ENCODE measurements around the gene SYTL3. TPM values are rescaled to one million over a fixed set of nuclear protein-coding genes. Genes with fewer than 3 reads are reported as not detected.
"Not testable (repeated sequence)": the region's sequence is repeated elsewhere in the genome, so short reads cannot be mapped to it uniquely, and the experiment has no call there.

Gene SYTL3
- total RNA-seq, 2 experiments from 2014 or later = 25.8 to 26.9 TPM

DNA sequence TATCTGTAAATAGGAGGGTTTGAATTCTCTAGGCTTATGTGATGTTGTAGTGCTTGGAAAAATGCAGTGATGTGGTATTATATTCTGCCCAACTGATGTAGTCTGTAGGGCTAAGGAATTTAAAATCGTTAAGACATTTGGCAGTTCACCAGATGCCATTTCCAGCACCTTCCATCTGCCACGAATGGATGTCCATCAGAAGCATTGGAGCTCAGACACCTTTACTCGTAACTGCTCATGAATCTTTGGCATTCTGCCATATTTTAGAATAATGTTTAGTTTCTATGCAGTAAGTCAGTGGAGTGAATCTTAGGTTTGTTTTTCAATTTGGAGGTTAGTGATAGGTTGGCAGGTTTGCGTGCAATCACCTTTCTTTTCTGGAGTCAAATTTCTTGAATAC, 2.4 kb upstream of the SYTL3 start:
- peaks cover 64% of the 10 kb centered on the region for H3K4me1 Mint-ChIP-seq
- ChIA-PET CTCF (interaction anchor here (1.7 to 2.1 kb wide), 2 partner anchors 12 to 433 kb away, joined by 5 to 10 read pairs; no protein-coding TSS in a partner anchor), POLR2A (no interaction called here)
- no peak overlapping the region for H3K4me3 Mint-ChIP-seq
- no peaks in the 10 kb centered on the region for H3K9me3 Mint-ChIP-seq
- DNase-seq = no peak
- no peaks in the 10 kb centered on the region for H3K27me3 Mint-ChIP-seq
- no peak overlapping the region for H3K27ac Mint-ChIP-seq
- H3K36me3 Mint-ChIP-seq (ENCODE audit: low read depth) = peaks cover 22% of the 10 kb centered on the region

DNA sequence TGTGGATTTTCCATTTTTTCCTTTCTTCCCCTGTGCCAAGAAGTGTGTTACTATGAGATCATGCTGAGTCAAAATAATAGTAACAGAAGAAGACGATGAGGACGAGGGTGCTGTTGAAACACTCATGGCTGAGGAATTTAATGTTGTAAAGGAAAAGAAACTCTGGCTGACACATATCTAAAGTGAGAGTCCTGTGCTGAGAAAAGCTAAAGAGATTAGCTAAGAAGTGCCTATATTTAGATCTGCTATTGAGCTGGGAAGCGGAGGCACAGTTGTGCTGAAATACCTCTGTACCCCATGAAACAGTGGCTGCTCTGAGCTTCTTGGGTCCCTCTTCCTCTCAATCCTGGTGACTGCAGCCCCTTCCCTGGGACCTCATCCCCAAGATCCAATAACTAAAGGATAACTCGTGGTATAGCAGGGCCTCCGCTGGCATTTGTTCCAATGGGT, 1.1 kb upstream of the SYTL3 start:
- Mint-ChIP-seq H3K36me3 (ENCODE audit: low read depth) (peaks cover 21% of the 10 kb centered on the region), H3K4me3 (peak overlapping the region; percentile 21), H3K9me3 (no peaks in the 10 kb centered on the region), H3K4me1 (peaks cover 69% of the 10 kb centered on the region), H3K27ac (peak overlapping the region; percentile 96), H3K27me3 (no peaks in the 10 kb centered on the region)
- DNase-seq = no peak
- ChIA-PET POLR2A (interaction anchor here (0.5 kb wide), 1 partner anchor 43 kb away, joined by 3 read pairs; no protein-coding TSS in a partner anchor), CTCF (interaction anchor here (1.0 to 2.9 kb wide), 4 partner anchors 11 to 428 kb away, joined by 3 to 13 read pairs (median 8); no protein-coding TSS in a partner anchor)

DNA sequence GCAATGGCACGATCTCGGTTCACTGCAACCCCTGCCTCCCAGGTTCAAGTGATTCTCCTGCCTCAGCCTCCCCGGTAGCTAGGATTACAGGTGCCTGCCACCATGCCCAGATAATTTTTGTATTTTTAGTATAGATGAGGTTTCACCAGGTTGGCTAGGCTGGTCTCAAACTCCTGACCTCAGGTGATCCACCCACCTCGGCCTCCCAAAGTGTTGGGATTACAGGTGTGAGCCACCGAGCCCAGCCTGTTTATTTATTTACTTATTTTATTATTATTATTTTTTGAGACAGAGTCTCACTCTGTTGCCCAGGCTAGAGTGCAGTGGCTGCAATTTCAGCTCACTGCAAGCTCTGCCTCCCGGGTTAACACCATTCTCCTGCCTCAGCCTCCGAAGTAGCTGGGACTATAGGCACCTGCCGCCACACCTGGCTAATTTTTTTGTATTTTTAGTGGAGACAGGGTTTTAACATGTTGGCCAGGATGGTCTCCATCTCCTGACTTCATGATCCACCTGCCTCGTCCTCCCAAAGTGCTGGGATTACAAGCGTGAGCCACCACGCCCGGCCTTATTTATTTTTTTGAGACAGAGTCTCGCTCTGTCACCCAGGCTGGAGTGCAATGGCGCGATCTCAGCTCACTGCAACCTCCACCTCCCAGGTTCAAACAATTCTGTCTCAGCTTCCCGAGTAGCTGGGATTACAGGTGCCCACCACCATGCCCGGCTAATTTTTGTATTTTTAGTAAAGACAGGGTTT, 2.3 kb downstream of the SYTL3 start:
- H3K9me3 Mint-ChIP-seq, DNase-seq, H3K27me3 Mint-ChIP-seq: not testable (repeated sequence)
- H3K36me3 Mint-ChIP-seq (ENCODE audit: low read depth) = peaks cover 39% of the 10 kb centered on the region
- POLR2A ChIA-PET = interaction anchor here (2.5 kb wide), 1 partner anchor 8 kb away, joined by 32 read pairs; the partner anchor contains the start of gene DYNLT1
- H3K4me1 Mint-ChIP-seq = peaks cover 82% of the 10 kb centered on the region
- peak overlapping the region; percentile 98 for H3K27ac Mint-ChIP-seq
- H3K4me3 Mint-ChIP-seq = peak overlapping the region; percentile 71
- CTCF ChIA-PET = interaction anchor here (1.5 kb wide), 3 partner anchors 8 to 20 kb away, joined by 3 to 10 read pairs (median 4); partner anchors contain the start of gene DYNLT1

DNA sequence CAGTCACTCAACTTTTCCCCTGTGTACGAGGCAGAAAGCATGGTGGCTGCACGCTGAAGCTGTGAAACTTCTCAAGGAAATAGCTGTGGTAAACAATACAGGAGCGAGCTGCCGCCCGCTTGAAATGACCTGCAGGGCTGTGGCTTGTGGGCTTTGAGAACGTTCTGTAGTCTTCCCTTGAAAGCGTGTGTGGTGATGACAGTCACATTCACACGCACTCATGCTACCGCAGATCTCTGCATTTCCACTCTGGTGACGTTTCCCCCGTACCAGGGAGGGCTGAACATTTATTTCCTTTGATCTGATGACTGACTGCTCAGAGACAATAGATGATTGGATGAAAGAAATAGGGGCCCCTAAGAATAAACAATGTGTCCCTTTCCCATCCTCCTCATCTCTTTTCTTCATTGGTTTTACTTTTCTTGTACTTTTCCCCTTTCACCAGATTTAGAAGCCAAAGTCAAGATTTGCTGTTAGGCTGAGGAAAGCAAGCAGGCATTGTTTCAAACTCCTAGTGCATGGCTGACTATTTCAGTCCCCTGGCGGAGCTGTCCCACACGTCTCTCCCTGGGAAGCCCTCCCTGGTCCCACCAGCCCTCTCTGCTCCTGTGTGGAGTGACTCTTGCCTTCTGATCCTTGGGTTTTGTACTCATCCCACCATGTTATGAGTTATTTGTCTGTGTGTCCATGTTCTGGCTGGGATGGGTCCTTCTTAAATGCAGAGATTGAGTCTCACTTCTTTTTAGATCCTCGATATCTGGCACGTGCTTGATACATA, 3.9 kb downstream of the SYTL3 start:
- ChIA-PET CTCF (interaction anchor here (0.6 to 1.5 kb wide), 7 partner anchors 9 to 163 kb away, joined by 3 to 10 read pairs (median 3); partner anchors contain the start of gene DYNLT1), POLR2A (interaction anchor here (0.6 to 2.5 kb wide), 2 partner anchors 10 to 24 kb away, joined by 15 to 32 read pairs; partner anchors contain the start of gene DYNLT1)
- H3K9me3 Mint-ChIP-seq = no peaks in the 10 kb centered on the region
- H3K27ac Mint-ChIP-seq = peak overlapping the region; percentile 98
- DNase-seq = peak; percentile 96
- peak overlapping the region; percentile 71 for H3K4me3 Mint-ChIP-seq
- H3K36me3 Mint-ChIP-seq (ENCODE audit: low read depth) = peaks cover 39% of the 10 kb centered on the region
- no peaks in the 10 kb centered on the region for H3K27me3 Mint-ChIP-seq
- H3K4me1 Mint-ChIP-seq = peaks cover 75% of the 10 kb centered on the region

DNA sequence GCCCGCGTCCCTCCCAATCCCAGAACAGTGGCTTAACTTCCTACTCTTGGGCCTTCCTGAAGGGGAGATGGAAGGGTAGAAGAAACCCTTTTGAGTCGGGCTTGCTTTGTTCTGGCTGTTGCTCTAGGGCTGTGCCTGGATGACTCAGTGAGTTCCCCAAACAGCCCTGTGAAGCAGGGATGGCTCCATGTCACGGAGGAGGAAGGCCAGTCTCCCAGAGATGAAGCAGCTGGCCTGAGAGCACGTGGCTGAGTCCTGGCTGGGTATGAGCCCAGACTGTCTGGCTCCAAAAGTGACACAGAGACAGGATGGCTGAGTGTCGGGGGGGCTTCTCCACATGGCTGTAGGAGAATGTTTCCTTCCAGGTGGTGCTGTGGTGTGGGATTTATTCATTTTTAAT, 4.6 kb downstream of the SYTL3 start:
- ChIA-PET POLR2A (interaction anchor here (2.5 kb wide), 1 partner anchor 11 kb away, joined by 32 read pairs; the partner anchor contains the start of gene DYNLT1), CTCF (interaction anchor here (1.5 to 2.1 kb wide), 3 partner anchors 9 to 50 kb away, joined by 4 to 7 read pairs (median 4); no protein-coding TSS in a partner anchor)
- DNase-seq = no peak
- Mint-ChIP-seq H3K4me3 (peak overlapping the region; percentile 71), H3K4me1 (peaks cover 75% of the 10 kb centered on the region), H3K27me3 (no peaks in the 10 kb centered on the region), H3K36me3 (ENCODE audit: low read depth) (peaks cover 39% of the 10 kb centered on the region), H3K27ac (peak overlapping the region; percentile 98), H3K9me3 (no peaks in the 10 kb centered on the region)

DNA sequence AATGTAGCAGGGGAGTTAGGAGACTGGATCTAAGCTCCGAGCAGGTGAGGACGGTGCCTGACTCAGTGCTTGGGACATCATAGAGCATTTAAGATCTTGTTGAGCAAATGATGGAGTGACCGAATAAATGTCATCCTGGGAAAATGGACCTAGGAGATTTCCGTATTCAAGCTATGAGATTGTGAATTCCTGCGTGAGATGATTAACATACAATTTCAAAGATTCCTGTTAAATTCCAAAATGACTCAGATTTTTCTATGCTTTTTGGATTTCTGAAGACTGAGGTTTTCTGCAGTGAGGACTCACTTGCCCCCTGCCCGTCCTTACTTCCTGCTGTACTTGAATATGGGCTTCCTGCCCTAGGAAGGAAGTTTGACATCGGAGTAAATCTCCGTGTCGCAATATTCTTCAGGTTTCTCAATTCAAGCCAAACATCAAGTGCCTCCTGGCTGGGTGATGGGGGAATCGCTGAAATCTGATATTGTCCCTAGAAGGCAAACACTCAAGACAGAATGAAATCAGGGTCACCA, 5.2 kb downstream of the SYTL3 start:
- Mint-ChIP-seq H3K27me3 (no peaks in the 10 kb centered on the region), H3K4me3 (peak overlapping the region; percentile 71), H3K36me3 (ENCODE audit: low read depth) (peaks cover 39% of the 10 kb centered on the region), H3K4me1 (peaks cover 74% of the 10 kb centered on the region), H3K27ac (peak overlapping the region; percentile 98), H3K9me3 (no peaks in the 10 kb centered on the region)
- ChIA-PET CTCF (interaction anchor here (0.5 to 2.1 kb wide), 4 partner anchors 9 to 1908 kb away, joined by 4 to 7 read pairs (median 4); no protein-coding TSS in a partner anchor), POLR2A (interaction anchor here (2.5 kb wide), 1 partner anchor 11 kb away, joined by 32 read pairs; the partner anchor contains the start of gene DYNLT1)
- no peak for DNase-seq

DNA sequence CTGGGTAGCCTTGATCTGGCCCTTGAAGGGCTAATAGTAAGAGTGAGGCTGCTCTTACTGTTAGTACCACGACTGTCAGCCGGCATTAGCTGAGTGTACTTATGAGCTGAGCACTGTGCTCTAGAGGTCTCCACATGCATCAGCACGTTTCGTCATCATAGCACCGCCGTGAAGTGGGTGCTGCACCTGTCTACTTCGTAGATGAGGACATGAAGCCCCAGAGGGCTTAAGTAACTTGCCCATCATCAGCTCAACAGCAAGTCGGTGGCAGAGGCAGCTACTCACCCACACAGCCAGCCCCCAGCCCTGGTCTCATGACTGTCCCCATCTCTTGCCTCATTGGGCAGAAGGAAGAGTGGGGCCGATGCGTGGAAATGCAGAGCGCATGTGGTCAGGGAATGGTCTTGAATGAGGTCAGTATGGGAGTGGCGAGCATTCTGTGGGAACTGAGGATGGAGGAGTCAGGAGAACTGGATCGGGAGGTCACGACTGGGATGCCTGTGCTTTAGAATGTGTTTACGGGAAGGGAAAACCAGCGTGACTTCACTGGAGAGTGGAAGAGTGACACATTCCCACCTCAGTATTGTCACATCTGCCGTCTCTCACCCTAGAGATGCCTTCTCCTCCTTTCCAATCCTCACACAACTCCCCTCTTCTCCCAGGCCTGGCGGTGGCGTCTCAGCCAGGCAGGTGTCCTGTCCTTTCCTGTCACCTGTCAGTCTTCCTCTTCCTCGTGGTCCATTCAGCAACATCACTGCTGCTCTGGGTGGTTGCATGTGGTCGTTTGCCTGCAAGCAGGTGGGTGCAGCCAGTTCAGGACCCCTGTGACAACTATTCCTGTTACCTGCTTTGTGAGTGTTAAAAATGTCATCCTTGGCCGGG, 6.0 kb downstream of the SYTL3 start:
- POLR2A ChIA-PET = no interaction called here
- no peak for DNase-seq
- CTCF ChIA-PET = interaction anchor here (0.5 to 2.1 kb wide), 4 partner anchors 10 to 1909 kb away, joined by 4 to 7 read pairs (median 4); no protein-coding TSS in a partner anchor
- H3K27ac Mint-ChIP-seq = peak overlapping the region; percentile 98
- H3K4me3 Mint-ChIP-seq = peak overlapping the region; percentile 71
- no peaks in the 10 kb centered on the region for H3K27me3 Mint-ChIP-seq
- no peaks in the 10 kb centered on the region for H3K9me3 Mint-ChIP-seq
- peaks cover 78% of the 10 kb centered on the region for H3K4me1 Mint-ChIP-seq
- H3K36me3 Mint-ChIP-seq (ENCODE audit: low read depth) = peaks cover 40% of the 10 kb centered on the region

DNA sequence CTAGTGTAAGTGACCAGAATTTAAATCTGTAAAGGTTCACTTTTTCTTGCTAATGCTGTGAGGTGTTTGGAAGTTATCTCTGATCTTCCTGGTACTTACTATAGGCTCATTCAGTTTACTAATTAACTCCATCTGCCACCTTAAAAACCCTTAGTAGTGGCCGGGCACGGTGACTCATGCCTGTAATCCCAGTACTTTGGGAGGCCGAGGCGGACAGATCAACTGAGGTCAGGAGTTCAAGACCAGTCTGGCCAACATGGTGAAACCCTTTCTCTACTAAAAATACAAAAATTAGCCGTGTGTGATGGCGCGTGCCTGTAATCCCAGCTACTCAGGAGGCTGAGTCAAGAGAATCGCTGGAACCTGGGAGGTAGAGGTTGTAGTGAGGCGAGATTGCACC, 7.1 kb downstream of the SYTL3 start:
- peaks cover 40% of the 10 kb centered on the region for H3K36me3 Mint-ChIP-seq (ENCODE audit: low read depth)
- H3K4me3 Mint-ChIP-seq, H3K27me3 Mint-ChIP-seq, POLR2A ChIA-PET, H3K9me3 Mint-ChIP-seq, DNase-seq, CTCF ChIA-PET: not testable (repeated sequence)
- H3K27ac Mint-ChIP-seq = peak overlapping the region; percentile 25
- H3K4me1 Mint-ChIP-seq = peaks cover 75% of the 10 kb centered on the region

DNA sequence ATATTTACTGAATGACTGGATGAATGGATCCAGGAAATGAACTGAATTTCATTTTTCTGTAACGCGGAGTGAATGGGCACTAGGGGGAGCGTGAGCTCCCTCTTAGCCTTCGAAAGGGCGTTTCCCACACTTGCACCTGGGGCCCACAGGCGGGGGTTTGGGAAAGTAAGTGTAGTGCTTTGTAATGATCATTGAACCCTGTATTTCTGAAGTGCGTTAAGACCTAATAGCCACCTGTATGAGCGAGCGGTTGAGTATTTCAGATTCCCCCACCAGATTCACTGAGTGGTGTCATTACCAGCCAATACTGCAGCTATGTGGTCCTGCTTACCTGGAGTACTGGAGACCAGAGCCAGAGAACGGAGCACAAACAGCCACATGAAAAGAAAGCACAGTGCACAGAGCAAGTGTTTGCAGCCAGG, 10.5 kb downstream of the SYTL3 start:
- POLR2A ChIA-PET = no interaction called here
- H3K27ac Mint-ChIP-seq = peak overlapping the region; percentile 77
- H3K4me3 Mint-ChIP-seq = no peak overlapping the region
- H3K4me1 Mint-ChIP-seq = peaks cover 55% of the 10 kb centered on the region
- H3K36me3 Mint-ChIP-seq (ENCODE audit: low read depth) = peaks cover 40% of the 10 kb centered on the region
- CTCF ChIA-PET = interaction anchor here (0.9 to 3.3 kb wide), 16 partner anchors 10 to 446 kb away, joined by 3 to 19 read pairs (median 4); partner anchors contain the start of genes DYNLT1 and SYTL3
- H3K27me3 Mint-ChIP-seq = no peaks in the 10 kb centered on the region
- H3K9me3 Mint-ChIP-seq = no peaks in the 10 kb centered on the region
- peak; percentile 61 for DNase-seq

DNA sequence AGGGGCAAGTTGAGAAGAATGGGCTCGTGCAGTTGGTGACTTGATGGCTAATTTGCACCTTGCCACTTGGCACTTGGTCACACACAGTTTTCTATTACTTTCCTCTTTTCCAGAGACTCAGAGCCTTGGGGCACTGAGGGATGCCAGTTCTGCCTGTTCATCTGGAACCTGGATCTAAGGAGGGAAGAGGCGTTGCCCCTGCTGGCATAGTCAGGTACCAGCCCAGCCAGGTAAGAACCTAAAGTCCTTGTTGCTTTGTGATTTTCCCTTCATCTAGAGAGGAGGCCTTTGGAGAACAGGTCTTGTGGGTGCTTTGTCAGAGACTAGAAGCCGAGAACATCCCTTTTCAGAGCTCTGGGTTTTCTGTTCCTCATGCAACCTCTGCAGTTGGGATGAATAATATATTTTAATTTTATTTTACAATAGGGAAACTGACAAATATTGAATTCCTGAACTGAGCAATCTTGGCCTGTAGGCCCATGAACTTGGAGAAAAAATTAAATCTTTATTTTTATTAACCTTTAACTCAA, 11.4 kb downstream of the SYTL3 start:
- Mint-ChIP-seq H3K27ac (no peak overlapping the region), H3K27me3 (no peaks in the 10 kb centered on the region), H3K36me3 (ENCODE audit: low read depth) (peaks cover 38% of the 10 kb centered on the region), H3K4me3 (no peak overlapping the region), H3K9me3 (no peaks in the 10 kb centered on the region), H3K4me1 (peaks cover 46% of the 10 kb centered on the region)
- ChIA-PET POLR2A (no interaction called here), CTCF (interaction anchor here (1.0 to 3.3 kb wide), 4 partner anchors 9 to 25 kb away, joined by 3 to 18 read pairs (median 6); partner anchors contain the start of gene DYNLT1)
- DNase-seq = no peak

DNA sequence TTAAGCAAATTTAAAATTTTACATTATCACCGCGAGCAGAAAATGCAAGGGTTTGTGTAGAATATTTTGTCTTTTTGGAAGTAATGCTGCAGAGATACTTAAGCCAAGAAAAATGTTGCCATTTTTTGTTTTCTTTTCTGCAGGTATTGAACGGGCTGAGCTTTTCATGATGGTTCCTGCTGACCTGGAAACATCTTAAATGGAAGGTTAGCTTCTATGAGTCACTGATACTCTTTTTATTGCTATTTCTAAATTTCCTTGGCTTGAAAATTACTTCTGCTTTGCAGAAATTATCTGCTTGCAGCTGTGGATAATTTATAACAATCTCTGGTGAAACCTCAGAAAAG, 12.7 kb downstream of the SYTL3 start:
- H3K9me3 Mint-ChIP-seq = no peaks in the 10 kb centered on the region
- ChIA-PET POLR2A (no interaction called here), CTCF (interaction anchor here (1.3 to 1.6 kb wide), 6 partner anchors 8 to 133 kb away, joined by 3 to 6 read pairs (median 4); no protein-coding TSS in a partner anchor)
- H3K4me1 Mint-ChIP-seq = peaks cover 38% of the 10 kb centered on the region
- no peak overlapping the region for H3K4me3 Mint-ChIP-seq
- no peak overlapping the region for H3K27ac Mint-ChIP-seq
- DNase-seq = no peak
- peaks cover 46% of the 10 kb centered on the region for H3K36me3 Mint-ChIP-seq (ENCODE audit: low read depth)
- no peaks in the 10 kb centered on the region for H3K27me3 Mint-ChIP-seq

All from activated CD4-positive, alpha-beta T cell treated with anti-CD3 and anti-CD28 coated beads, Interleukin-2, amount 10 ng/mL, durations not matched to agents 7 days and 5 days (primary cell).